ENCODE results near the gene CEP41. TPM values are rescaled to one million over a fixed set of nuclear protein-coding genes. Genes with fewer than 3 reads are reported as not detected.

CEP41 gene
- total and polyA plus RNA-seq, 10 of the 15 experiments (the other 5 are each of a cell fraction or from before 2014, with no cell fraction given) = 11.4 to 43.0 (median 24.7) TPM

DNA sequence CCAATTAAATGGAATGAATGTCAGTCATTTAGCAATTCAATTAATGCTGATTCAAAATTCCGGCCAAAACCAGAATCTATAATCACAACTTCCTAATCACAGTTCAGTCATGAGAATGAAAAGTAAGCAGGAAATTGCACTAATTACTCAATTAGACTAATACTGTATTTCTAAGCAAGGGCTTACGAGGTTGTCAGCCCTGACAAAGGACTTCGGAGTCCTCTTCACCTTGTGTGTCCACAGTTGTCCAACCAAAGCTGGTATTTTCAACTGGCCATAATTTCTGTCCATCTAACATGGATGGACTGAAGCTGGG is 43.1 kb downstream of the CEP41 start (continued):
- TF ChIP-seq IRF3 (IDR thresholded peaks at IDR 0.05) = no peak

- Histone ChIP-seq H4K20me1 (ENCODE audit: control insufficient read depth, insufficient read depth) (no peaks in the 10 kb centered on the region), H2AFZ (ENCODE audit: control insufficient read depth, low read depth, low read length) (no peak overlapping the region), H3K4me2 (ENCODE audit: control insufficient read depth, insufficient read depth) (no peak overlapping the region), H3K27ac (ENCODE audit: control insufficient read depth, insufficient read depth) (no peak overlapping the region), H3K27me3 (replicated peaks in 1 of 2; ENCODE audit: control insufficient read depth in 2 of 2, insufficient read depth in 2 of 2, low read length in 1 of 2) (no peaks in the 10 kb centered on the region), H3K4me1 (ENCODE audit: control insufficient read depth, insufficient read depth, low read length) (peaks cover 15% of the 10 kb centered on the region), H3K36me3 (ENCODE audit: control insufficient read depth in 2 of 2, insufficient read depth in 2 of 2, low read length in 1 of 2) (0 out of 4 replicates have a peak, but pooled peaks cover 0 to 4% of the 10 kb centered on the region in 2 experiments), H3K79me2 (ENCODE audit: control insufficient read depth, insufficient read depth, low read length) (no peaks in the 10 kb centered on the region), H3K9ac (ENCODE audit: control insufficient read depth, insufficient read depth, low read length) (no peak overlapping the region), H3K9me3 (replicated peaks; ENCODE audit: control insufficient read depth, insufficient read depth, low read length) (no peaks in the 10 kb centered on the region), H3K4me3 (no peak overlapping the region)
- ChIA-PET POLR2A (interaction anchor here (0.6 to 0.7 kb wide), 2 partner anchors 318 to 466 kb away, joined by 3 to 8 read pairs; no protein-coding TSS in a partner anchor), RAD21 (ENCODE audit: unreplicated experiment) (interaction anchor here (0.7 kb wide), 1 partner anchor 63 kb away, joined by 3 read pairs; no protein-coding TSS in a partner anchor), SMC1A (ENCODE audit: uncharacterized antibody, unreplicated experiment) (no interaction called here), CTCF (interaction anchor here (0.7 kb wide), 1 partner anchor 434 kb away, joined by 3 read pairs; no protein-coding TSS in a partner anchor)
- 89% methylated on average over 6 of the region's 7 CpGs for WGBS (ENCODE audit: insufficient coverage, insufficient replicate concordance, low lambda C conversion rate, missing lambda C conversion rate)
- TF ChIP-seq SRF (IDR thresholded peaks at IDR 0.05; ENCODE audit: low read depth in 2 of 2, low read length in 2 of 2) (no peak), NKRF (conservative IDR thresholded peaks at IDR 0.05) (no peak), STAT1 (conservative IDR thresholded peaks at IDR 0.05) (no peak), CEBPB (IDR thresholded peaks at IDR 0.05; ENCODE audit: borderline replicate concordance in 1 of 2, low read depth in 2 of 2, low read length in 2 of 2) (no peak), SMC3 (IDR thresholded peaks at IDR 0.05; ENCODE audit: borderline replicate concordance, low read length) (no peak)
- FAIRE-seq = no peak
- BruUV-seq (replicated peaks) = no TSS peak
- intact Hi-C loops (cut with micrococcal nuclease; ENCODE audit: unreplicated experiment) = no loop called here
- in situ Hi-C loops (cut with MboI) = no loop called here
- no peak for DNase-seq (ENCODE audit: low read depth, low spot score)
- no peak for ATAC-seq
Measured at GRCh38 chr7:130397051-130397757, 43.6 kb downstream of the CEP41 start.

Data from GM12878 (cell line).